Activated effector memory CD4-positive, alpha-beta T cell treated with anti-CD3 and anti-CD28 coated beads, Interleukin-2, amount 50 U/mL, for 16 hours (primary cell): ENCODE measurements around the gene EXOSC10.
A peak's percentile ranks its signal among the peaks of the same experiment; 100 is the strongest.
"Not testable (repeated sequence)": the region's sequence is repeated elsewhere in the genome, so short reads cannot be mapped to it uniquely, and the experiment has no call there.

Experiments used
- DNase-seq: peaks from one replicate; pipeline ENCODE4 v3.0.0-alpha.2; 2020

The EXOSC10 gene

GRCh38 chr1:11109047-11109760 is 9.5 kb upstream of the EXOSC10 start:
- no peak for DNase-seq

GRCh38 chr1:11107599-11107998 is 7.9 kb upstream of the EXOSC10 start:
- DNase-seq: peak; percentile 34

- DNase-seq: peak; percentile 14
These were observed 5.9 kb upstream of the EXOSC10 start for GRCh38 chr1:11105586-11105985.

GRCh38 chr1:11101347-11101746 is 1.7 kb upstream of the EXOSC10 start:
- peak; percentile 22 for DNase-seq

GRCh38 chr1:11100806-11101205 is 1.1 kb upstream of the EXOSC10 start:
- DNase-seq: peak; percentile 14

GRCh38 chr1:11100149-11100493 is 452 bp upstream of the EXOSC10 start:
- DNase-seq: no peak

- peak; percentile 16 for DNase-seq
These were observed 749 bp downstream of the EXOSC10 start for GRCh38 chr1:11098931-11099309.

- not testable (repeated sequence) for DNase-seq
These were observed 15.9 kb downstream of the EXOSC10 start for GRCh38 chr1:11083784-11084183.

GRCh38 chr1:11080931-11081330 is 18.7 kb downstream of the EXOSC10 start:
- peak; percentile 12 for DNase-seq

- DNase-seq: peak; percentile 33
These were observed 21.0 kb downstream of the EXOSC10 start for GRCh38 chr1:11078631-11079030.

- not testable (repeated sequence) for DNase-seq
These were observed 26.3 kb downstream of the EXOSC10 start for GRCh38 chr1:11073398-11073797.

GRCh38 chr1:11072216-11072917 is 27.3 kb downstream of the EXOSC10 start:
- peak; percentile 49 for DNase-seq

GRCh38 chr1:11071463-11072215 is 28.0 kb downstream of the EXOSC10 start:
- peak; percentile 56 for DNase-seq

GRCh38 chr1:11070876-11071275 is 28.8 kb downstream of the EXOSC10 start:
- DNase-seq: peak; percentile 39

GRCh38 chr1:11068600-11069473 is 30.8 kb downstream of the EXOSC10 start:
- peak; percentile 36 for DNase-seq

GRCh38 chr1:11067716-11068599 is 31.7 kb downstream of the EXOSC10 start:
- DNase-seq: peak; percentile 56

- DNase-seq: peak; percentile 6
These were observed 33.9 kb downstream of the EXOSC10 start for GRCh38 chr1:11065796-11066195.

- no peak for DNase-seq
These were observed 34.7 kb downstream of the EXOSC10 start for GRCh38 chr1:11064942-11065341.

- not testable (repeated sequence) for DNase-seq
These were observed 35.6 kb downstream of the EXOSC10 start for GRCh38 chr1:11063937-11064537.

GRCh38 chr1:11062965-11063401 is 36.7 kb downstream of the EXOSC10 start:
- DNase-seq: peak; percentile 64
